MM.1S (cell line): ENCODE results near the gene CEP63.

Source experiments
- DNase-seq: peaks from one replicate; pipeline ENCODE4 v3.0.0-alpha.2; 2015
- H2AFZ ChIP-seq: fragments of 300-600 bp; sonication (generic); 2 replicates; pipeline ENCODE4 v1.6.0; 2016; ENCODE audit warnings: antibody characterized with exemption, low read length
- H3F3A ChIP-seq: fragments of 300-600 bp; sonication (generic); 2 replicates; pipeline ENCODE4 v1.6.1; 2016; ENCODE audit warnings: mild to moderate bottlenecking, antibody characterized with exemption, low read length, moderate library complexity, mixed read lengths; ENCODE audit not compliant: insufficient read depth
- H3K27ac ChIP-seq: fragments of 300-600 bp; sonication (generic); 2 replicates; pipeline ENCODE4 v1.5.1; 2016; ENCODE audit warnings: mild to moderate bottlenecking, low read length
- H3K27me3 ChIP-seq: fragments of 300-600 bp; sonication (generic); replicated peaks from 2 replicates; pipeline ENCODE4 v1.6.0; 2016; ENCODE audit warnings: low read length; ENCODE audit not compliant: insufficient read depth
- H3K36me3 ChIP-seq: fragments of 300-600 bp; sonication (generic); replicated peaks from 2 replicates; pipeline ENCODE4 v1.6.1; 2016; ENCODE audit warnings: mild to moderate bottlenecking, low read length, mixed read lengths; ENCODE audit not compliant: insufficient read depth
- H3K4me1 ChIP-seq: fragments of 300-600 bp; sonication (generic); 2 replicates; pipeline ENCODE4 v1.6.1; 2016; ENCODE audit warnings: low read length, mixed read lengths
- H3K4me2 ChIP-seq: fragments of 300-600 bp; sonication (generic); 2 replicates; pipeline ENCODE4 v1.6.0; 2016; ENCODE audit warnings: low read depth, low read length
- H3K4me3 ChIP-seq: fragments of 300-600 bp; sonication (generic); 2 replicates; pipeline ENCODE4 v1.5.1; 2016; ENCODE audit warnings: low read length, mixed read lengths
- H3K79me2 ChIP-seq: fragments of 300-600 bp; sonication (generic); 2 replicates; pipeline ENCODE4 v1.6.1; 2016; ENCODE audit warnings: mixed run types, low read length, mixed read lengths
- H3K9ac ChIP-seq: fragments of 300-600 bp; sonication (generic); 2 replicates; pipeline ENCODE4 v1.6.1; 2016; ENCODE audit warnings: low read length, mixed read lengths
- H3K9me2 ChIP-seq: fragments of 300-600 bp; sonication (generic); replicated peaks from 2 replicates; pipeline ENCODE4 v1.6.1; 2016; ENCODE audit warnings: mild to moderate bottlenecking, low read length, mixed read lengths; ENCODE audit not compliant: insufficient read depth
- H3K9me3 ChIP-seq: fragments of 300-600 bp; sonication (generic); replicated peaks from 2 replicates; pipeline ENCODE4 v1.6.1; 2016; ENCODE audit warnings: mild to moderate bottlenecking, low read length, mixed read lengths; ENCODE audit not compliant: insufficient read depth
- H4K20me1 ChIP-seq: fragments of 300-600 bp; sonication (generic); 2 replicates; pipeline ENCODE4 v1.6.1; 2016; ENCODE audit warnings: mild to moderate bottlenecking, low read length, moderate library complexity, mixed read lengths; ENCODE audit not compliant: insufficient read depth
- EZH2 ChIP-seq: fragments of 300-600 bp; sonication (generic); optimal IDR thresholded peaks from 2 replicates; pipeline ENCODE3; 2017; ENCODE audit warnings: low read depth, mild to moderate bottlenecking, antibody characterized with exemption, low read length, mixed read lengths
- EZH2phosphoT487 ChIP-seq: fragments of 300-600 bp; sonication (generic); IDR thresholded peaks from 2 replicates; pipeline ENCODE4 v1.6.1; 2018; ENCODE audit warnings: antibody characterized with exemption, low read length
- TF ChIP-seq, protein P1 (sequence below): fragments of 300-600 bp; sonication (generic); IDR thresholded peaks from 2 replicates; pipeline ENCODE4 v1.5.1; 2016; ENCODE audit warnings: antibody characterized with exemption, low read length, mixed read lengths

Gene CEP63

DNA sequence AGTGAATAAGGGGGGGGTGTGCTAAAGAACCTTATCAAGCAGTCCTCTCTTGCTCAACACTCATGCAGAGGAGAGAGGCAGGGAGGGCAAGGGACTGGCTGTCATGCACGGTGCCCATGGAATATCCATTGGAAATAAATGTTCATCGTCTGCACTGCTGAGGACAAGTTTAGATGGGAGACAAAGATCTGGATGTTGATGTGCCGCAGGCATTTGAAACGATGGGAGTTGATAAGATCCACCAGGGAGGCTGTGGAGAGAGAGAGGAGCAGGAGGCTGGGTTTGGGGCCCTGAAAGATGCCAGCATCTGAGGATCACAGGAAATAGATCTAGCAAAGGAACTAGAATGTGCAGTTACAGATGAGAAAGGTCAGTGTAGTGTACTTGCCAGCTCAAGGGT, 76.2 kb downstream of the CEP63 start:
- no peaks in the 10 kb centered on the region for H3K79me2 ChIP-seq
- H2AFZ ChIP-seq = no peak overlapping the region
- H3K9ac ChIP-seq = no peak overlapping the region
- H3K4me3 ChIP-seq = no peak overlapping the region
- no peaks in the 10 kb centered on the region for H3K4me1 ChIP-seq
- H4K20me1 ChIP-seq = no peaks in the 10 kb centered on the region
- no peaks in the 10 kb centered on the region for H3F3A ChIP-seq
- no peak overlapping the region for H3K27ac ChIP-seq
- DNase-seq = no peak
- no peaks in the 10 kb centered on the region for H3K36me3 ChIP-seq
- H3K9me3 ChIP-seq = no peaks in the 10 kb centered on the region
- H3K27me3 ChIP-seq = no peaks in the 10 kb centered on the region
- H3K9me2 ChIP-seq = no peaks in the 10 kb centered on the region
- no peak overlapping the region for H3K4me2 ChIP-seq
- no peak for TF ChIP-seq EZH2phosphoT487
- no peak for TF ChIP-seq EZH2
- TF ChIP-seq, protein P1, sequence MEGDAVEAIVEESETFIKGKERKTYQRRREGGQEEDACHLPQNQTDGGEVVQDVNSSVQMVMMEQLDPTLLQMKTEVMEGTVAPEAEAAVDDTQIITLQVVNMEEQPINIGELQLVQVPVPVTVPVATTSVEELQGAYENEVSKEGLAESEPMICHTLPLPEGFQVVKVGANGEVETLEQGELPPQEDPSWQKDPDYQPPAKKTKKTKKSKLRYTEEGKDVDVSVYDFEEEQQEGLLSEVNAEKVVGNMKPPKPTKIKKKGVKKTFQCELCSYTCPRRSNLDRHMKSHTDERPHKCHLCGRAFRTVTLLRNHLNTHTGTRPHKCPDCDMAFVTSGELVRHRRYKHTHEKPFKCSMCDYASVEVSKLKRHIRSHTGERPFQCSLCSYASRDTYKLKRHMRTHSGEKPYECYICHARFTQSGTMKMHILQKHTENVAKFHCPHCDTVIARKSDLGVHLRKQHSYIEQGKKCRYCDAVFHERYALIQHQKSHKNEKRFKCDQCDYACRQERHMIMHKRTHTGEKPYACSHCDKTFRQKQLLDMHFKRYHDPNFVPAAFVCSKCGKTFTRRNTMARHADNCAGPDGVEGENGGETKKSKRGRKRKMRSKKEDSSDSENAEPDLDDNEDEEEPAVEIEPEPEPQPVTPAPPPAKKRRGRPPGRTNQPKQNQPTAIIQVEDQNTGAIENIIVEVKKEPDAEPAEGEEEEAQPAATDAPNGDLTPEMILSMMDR = no peak

DNA sequence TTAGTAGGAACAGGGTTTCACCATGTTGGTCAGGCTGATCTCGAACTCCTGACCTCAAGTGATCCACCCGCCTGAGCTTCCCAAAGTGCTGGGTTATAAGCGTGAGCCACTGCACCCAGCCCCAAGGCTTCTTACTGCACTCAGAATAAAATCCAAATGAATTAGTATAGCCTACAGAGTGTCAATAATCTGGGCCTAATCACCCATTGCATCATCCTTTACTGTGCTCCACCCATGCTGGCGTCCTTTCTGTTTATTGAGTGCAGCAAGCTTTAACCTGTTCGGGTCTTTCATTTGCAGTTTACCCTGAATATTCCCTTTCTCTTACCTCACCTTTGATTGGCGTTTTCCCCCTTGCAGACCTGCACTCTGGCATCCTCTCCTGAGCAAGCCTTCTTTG, 77.7 kb downstream of the CEP63 start:
- no peak overlapping the region for H2AFZ ChIP-seq
- no peak overlapping the region for H3K4me2 ChIP-seq
- TF ChIP-seq EZH2 = no peak
- TF ChIP-seq, protein P1 = no peak
- TF ChIP-seq EZH2phosphoT487 = no peak
- H3K27ac ChIP-seq = no peak overlapping the region
- no peaks in the 10 kb centered on the region for H3K9me3 ChIP-seq
- no peak overlapping the region for H3K4me3 ChIP-seq
- no peaks in the 10 kb centered on the region for H3K36me3 ChIP-seq
- H3F3A ChIP-seq = no peaks in the 10 kb centered on the region
- no peaks in the 10 kb centered on the region for H3K79me2 ChIP-seq
- H3K9ac ChIP-seq = no peak overlapping the region
- H3K4me1 ChIP-seq = no peaks in the 10 kb centered on the region
- no peaks in the 10 kb centered on the region for H4K20me1 ChIP-seq
- H3K9me2 ChIP-seq = no peaks in the 10 kb centered on the region
- DNase-seq = no peak
- no peaks in the 10 kb centered on the region for H3K27me3 ChIP-seq

GRCh38 chr3:134564991-134565390, 79.1 kb downstream of the CEP63 start:
- no peaks in the 10 kb centered on the region for H3K36me3 ChIP-seq
- DNase-seq = no peak
- TF ChIP-seq EZH2 (no peak), EZH2phosphoT487 (no peak)
- TF ChIP-seq, protein P1 = no peak

DNA sequence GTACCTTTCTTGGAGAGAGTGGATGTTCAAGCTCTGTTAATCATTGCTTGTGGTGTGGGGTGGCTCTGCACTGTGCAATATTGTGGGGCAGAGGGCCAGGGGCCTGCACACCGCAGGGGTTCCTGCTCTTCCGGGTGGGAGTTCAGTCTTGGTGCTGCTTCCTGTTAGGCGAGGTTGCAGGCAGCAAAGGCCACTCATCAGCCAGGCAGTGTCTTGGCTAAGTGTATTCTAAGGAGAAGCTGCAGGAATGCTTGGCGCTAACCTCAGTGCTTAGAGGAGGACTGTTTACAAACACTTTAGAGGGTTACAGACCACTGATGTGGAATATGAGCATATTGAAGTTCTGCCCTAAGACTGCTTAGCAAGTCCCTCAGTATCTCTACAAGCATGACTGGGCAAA, 81.7 kb downstream of the CEP63 start:
- Histone ChIP-seq H4K20me1 (no peaks in the 10 kb centered on the region), H3K9me2 (no peaks in the 10 kb centered on the region), H3K9ac (no peak overlapping the region), H3K27me3 (no peaks in the 10 kb centered on the region), H3K27ac (no peak overlapping the region), H3K79me2 (no peaks in the 10 kb centered on the region), H3K9me3 (no peaks in the 10 kb centered on the region), H3K36me3 (no peaks in the 10 kb centered on the region), H3K4me3 (no peak overlapping the region), H3K4me2 (no peak overlapping the region), H3K4me1 (no peaks in the 10 kb centered on the region), H3F3A (no peaks in the 10 kb centered on the region), H2AFZ (no peak overlapping the region)
- TF ChIP-seq EZH2phosphoT487 = no peak
- TF ChIP-seq, protein P1 = no peak
- no peak for DNase-seq

More at GRCh38 chr3:134564991-134565390, 79.1 kb downstream of the CEP63 start:
- Histone ChIP-seq H3F3A (no peaks in the 10 kb centered on the region), H2AFZ (no peak overlapping the region), H3K9me3 (no peaks in the 10 kb centered on the region), H3K4me2 (no peak overlapping the region), H4K20me1 (no peaks in the 10 kb centered on the region), H3K9me2 (no peaks in the 10 kb centered on the region), H3K27me3 (no peaks in the 10 kb centered on the region), H3K27ac (no peak overlapping the region), H3K4me3 (no peak overlapping the region), H3K4me1 (no peaks in the 10 kb centered on the region), H3K9ac (no peak overlapping the region), H3K79me2 (no peaks in the 10 kb centered on the region)
